K562 (cell line): ENCODE measurements around the gene ABR. TPM values are rescaled to one million over a fixed set of nuclear protein-coding genes. Genes with fewer than 3 reads are reported as not detected.

Experiments
- ATAC-seq: fragments of 200-7000 bp; cut with Tn5 transposase; 3 replicates; pipeline ENCODE4 v1.9.1; 2020; ENCODE audit warnings: moderate library complexity
- BruUV-seq: library from RNA; stranded (reverse); fragments of 400-500 nt; replicated peaks from 2 replicates; lab custom pipeline; 2021; lab: Mats Ljungman, UMichigan
- CTCF ChIA-PET: fragments of 300-600 bp; formaldehyde crosslinking; extraction: SDS; loops from one replicate; lab custom pipeline; 2021; ENCODE audit warnings: low intra/inter-chr PET ratio; lab: Yijun Ruan, JAX
- POLR2A ChIA-PET: fragments of 300-600, 350-650 bp; sonication (Branson Sonifier 250); formaldehyde crosslinking; extraction: SDS; loops from one replicate; lab custom pipeline; 2021; ENCODE audit warnings: antibody characterized with exemption, inconsistent platforms; lab: Yijun Ruan, JAX
- DNase-seq, 4 experiments: peaks; one replicate each; pipeline versions ENCODE4 v3.0.0 to v3.0.0-alpha.2; 2011 to 2018; ENCODE audit warnings: low spot score in 3 of 4, mixed read lengths in 3 of 4; ENCODE audit errors: extremely low read depth in 1 of 4
- FAIRE-seq: peaks from 2 replicates; lab custom pipeline; 2011; peaks lifted over from hg19 to GRCh38; lab: Jason Lieb, UNC
- H2AFZ ChIP-seq: 2 replicates; pipeline ENCODE4 v1.6.0; 2011; ENCODE audit warnings: low read depth, low read length, control low read depth, inconsistent platforms
- H3K27ac ChIP-seq: fragments of 200-600 bp; 3 replicates; pipeline ENCODE4 v1.8.0; 2011; ENCODE audit warnings: low read depth, mild to moderate bottlenecking, control low read depth, inconsistent platforms, low read length, moderate library complexity, mixed read lengths; ENCODE audit errors: extremely low read depth
- H3K27me3 ChIP-seq, 2 experiments: fragments of 300-600 bp in 1 of 2; 2 replicates in 1 of 2; 3 replicates in 1 of 2; pipeline versions ENCODE4 v1.6.0 to v1.8.0; 2011; ENCODE audit warnings: inconsistent platforms in 2 of 2, low read length in 2 of 2, mild to moderate bottlenecking in 1 of 2, mixed read lengths in 1 of 2, moderate library complexity in 1 of 2; ENCODE audit not compliant: control insufficient read depth in 2 of 2, insufficient read depth in 2 of 2
- H3K36me3 ChIP-seq: fragments of 300-600 bp; 3 replicates; pipeline ENCODE4 v1.8.0; 2011; ENCODE audit warnings: mild to moderate bottlenecking, low read length, inconsistent platforms; ENCODE audit not compliant: control insufficient read depth, insufficient read depth
- H3K4me1 ChIP-seq, 2 experiments: fragments of 200-600 bp in 1 of 2; replicated peaks in 1 of 2; 2 replicates in 1 of 2; 3 replicates in 1 of 2; pipeline versions ENCODE4 v1.5.1 to v1.8.0; 2011; ENCODE audit warnings: inconsistent platforms in 2 of 2, low read length in 2 of 2, mild to moderate bottlenecking in 1 of 2, mixed read lengths in 1 of 2, moderate library complexity in 1 of 2; ENCODE audit not compliant: control insufficient read depth in 2 of 2, insufficient read depth in 2 of 2
- H3K4me2 ChIP-seq: 2 replicates; pipeline ENCODE4 v1.6.1; 2011; ENCODE audit warnings: low read length, control low read depth, inconsistent platforms, mixed read lengths; ENCODE audit not compliant: insufficient read depth
- H3K4me3 ChIP-seq: fragments of 200-600 bp; sonication (generic), shearing (Covaris generic); 2 replicates; pipeline ENCODE4 v1.5.1; 2016; ENCODE audit warnings: control low read depth, inconsistent platforms
- H3K79me2 ChIP-seq: fragments of 200-600 bp; 3 replicates; pipeline ENCODE4 v1.8.0; 2011; ENCODE audit warnings: low read length, inconsistent platforms; ENCODE audit not compliant: control insufficient read depth, insufficient read depth
- H3K9ac ChIP-seq, 2 experiments: 2 replicates each; pipeline versions ENCODE4 v1.6.0 to v1.6.1; 2011; ENCODE audit warnings: low read depth in 2 of 2, low read length in 2 of 2, control low read depth in 1 of 2, inconsistent platforms in 1 of 2, mild to moderate bottlenecking in 1 of 2, mixed read lengths in 1 of 2; ENCODE audit not compliant: insufficient read depth in 1 of 2
- H3K9me1 ChIP-seq: one replicate; pipeline ENCODE4 v1.6.0; 2011; ENCODE audit warnings: inconsistent platforms, mild to moderate bottlenecking, low read length, moderate library complexity; ENCODE audit not compliant: control insufficient read depth, insufficient read depth
- H3K9me3 ChIP-seq: replicated peaks from 2 replicates; pipeline ENCODE4 v1.5.1; 2011; ENCODE audit warnings: low read depth, low read length, inconsistent platforms; ENCODE audit not compliant: control insufficient read depth, insufficient read depth
- H4K20me1 ChIP-seq: replicated peaks from 2 replicates; pipeline ENCODE4 v1.6.1; 2011; ENCODE audit warnings: low read length, inconsistent platforms, mixed read lengths; ENCODE audit not compliant: control insufficient read depth, insufficient read depth
- ASH1L ChIP-seq: fragments of 450-650 bp; IDR thresholded peaks from 2 replicates; pipeline ENCODE4 v1.6.1; 2018; ENCODE audit warnings: borderline replicate concordance, mild to moderate bottlenecking, low read depth; ENCODE audit not compliant: partially characterized antibody
- FOS ChIP-seq: IDR thresholded peaks from 3 replicates; pipeline ENCODE4 v1.6.1; 2011; ENCODE audit not compliant: insufficient read length; ENCODE audit errors: extremely low read depth
- KLF6 ChIP-seq: fragments of 250-450 bp; sonication (Bioruptor Pico); IDR thresholded peaks from 2 replicates; pipeline ENCODE4 v1.4.0; 2020; ENCODE audit warnings: mild to moderate bottlenecking, moderate library complexity, borderline replicate concordance
- MBD2 ChIP-seq: sonication (generic); IDR thresholded peaks from 2 replicates; pipeline ENCODE4 v1.6.1; 2016; ENCODE audit warnings: low read depth, borderline replicate concordance
- RBM25 ChIP-seq: fragments of 200-400 bp; formaldehyde crosslinking; IDR thresholded peaks from 2 replicates; pipeline ENCODE4 v1.6.1; 2018; ENCODE audit warnings: low read length, low read depth, moderate library complexity; ENCODE audit not compliant: severe bottlenecking
- SAFB2 ChIP-seq: fragments of 200-400 bp; formaldehyde crosslinking; IDR thresholded peaks from 2 replicates; pipeline ENCODE4 v1.6.1; 2018; ENCODE audit warnings: borderline replicate concordance, low read length, low read depth, moderate library complexity; ENCODE audit not compliant: severe bottlenecking
- TGIF2 ChIP-seq: sonication (generic); formaldehyde crosslinking; IDR thresholded peaks from 2 replicates; pipeline ENCODE4 v1.8.1; 2022; ENCODE audit warnings: mild to moderate bottlenecking, missing genetic modification reagents, moderate library complexity
- WGBS: fragments of 100-300 bp; shearing (Covaris generic); methylation state at CpG from one replicate; pipeline ENCODE4 v1.1.6; 2016; ENCODE audit warnings: low coverage, mixed read lengths; ENCODE audit not compliant: insufficient coverage; ENCODE audit errors: missing lambda C conversion rate; 5-methylcytosine and 5-hydroxymethylcytosine counted together
- in situ Hi-C: fragments of 300-500 bp; cut with MboI; formaldehyde crosslinking; loops from 4 replicates; pipeline ENCODE4 v1.15.0; 2018; ENCODE audit warnings: inconsistent platforms, mixed read lengths
- intact Hi-C: fragments of 100-400 bp; cut with micrococcal nuclease; formaldehyde crosslinking; loops from 2 replicates; pipeline ENCODE4 v1.14.2; 2022
- polyA plus RNA-seq, 8 experiments: library from polyadenylated mRNA; depleted of rRNA in 4 of 8; stranded (reverse) in 5 of 8; unstranded in 3 of 8; fragments of >200 nt; fragmentation: Nextera tagmentation in 2 of 8; fragmentation: Illumina TruSeq in 1 of 8; extraction: Ambion mirVana in 2 of 8; extraction: Trizol in 1 of 8; gene quantifications; 2 replicates each; pipeline versions ENCODE4 v1.2.1 to v1.2.3, GENCODE V29; 2011 to 2014; ENCODE audit warnings: inconsistent platforms in 1 of 8, missing spikeins in 1 of 8
- total RNA-seq, 7 experiments: library from RNA; depleted of rRNA in 6 of 7; stranded (reverse); fragments of >200 nt in 6 of 7; fragmentation: Illumina TruSeq in 2 of 7; extraction: Trizol in 2 of 7; gene quantifications; 2 replicates each; pipeline versions ENCODE4 v1.2.1 to v1.2.3, GENCODE V29; 2011 to 2021; ENCODE audit warnings: low replicate concordance in 1 of 7
- TF ChIP-seq, protein P1 (sequence below): fragments of 450-650 bp; IDR thresholded peaks from 2 replicates; pipeline ENCODE4 v1.6.1; 2016; ENCODE audit warnings: mild to moderate bottlenecking, moderate library complexity

ABR gene
- total and polyA plus RNA-seq, 9 of the 15 experiments (the other 6 are each of a cell fraction or from before 2014, with no cell fraction given) = 0.07 to 1.6 (median 0.37) TPM; not detected in 1

DNA sequence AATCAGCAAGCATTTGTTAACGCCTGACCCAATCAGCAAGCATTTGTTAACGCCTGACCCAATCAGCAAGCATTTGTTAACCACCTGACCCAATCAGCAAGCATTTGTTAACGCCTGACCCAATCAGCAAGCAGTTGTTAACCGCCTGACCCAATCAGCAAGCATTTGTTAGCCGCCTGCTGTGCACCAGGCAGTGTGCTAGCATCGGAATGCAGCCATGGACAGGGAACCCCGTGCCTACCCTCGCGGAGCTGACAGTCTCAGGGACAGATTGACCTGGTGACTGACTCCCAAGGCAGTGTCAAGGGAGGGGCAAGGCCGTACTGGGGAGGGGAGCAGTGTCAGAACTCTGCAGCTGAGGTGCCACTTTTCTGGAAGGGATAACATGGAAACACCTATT, 66.9 kb downstream of the ABR start:
- intact Hi-C loops = no loop called here
- no TSS peak for BruUV-seq
- TF ChIP-seq KLF6 (no peak), ASH1L (peak; percentile 53), MBD2 (peak; percentile 25; the same call in 1 of the 2 replicates), RBM25 (peak; percentile 20), SAFB2 (no peak), TGIF2 (CRISPR knock-in tag) (no peak), FOS (peak; percentile 14)
- TF ChIP-seq, protein P1, sequence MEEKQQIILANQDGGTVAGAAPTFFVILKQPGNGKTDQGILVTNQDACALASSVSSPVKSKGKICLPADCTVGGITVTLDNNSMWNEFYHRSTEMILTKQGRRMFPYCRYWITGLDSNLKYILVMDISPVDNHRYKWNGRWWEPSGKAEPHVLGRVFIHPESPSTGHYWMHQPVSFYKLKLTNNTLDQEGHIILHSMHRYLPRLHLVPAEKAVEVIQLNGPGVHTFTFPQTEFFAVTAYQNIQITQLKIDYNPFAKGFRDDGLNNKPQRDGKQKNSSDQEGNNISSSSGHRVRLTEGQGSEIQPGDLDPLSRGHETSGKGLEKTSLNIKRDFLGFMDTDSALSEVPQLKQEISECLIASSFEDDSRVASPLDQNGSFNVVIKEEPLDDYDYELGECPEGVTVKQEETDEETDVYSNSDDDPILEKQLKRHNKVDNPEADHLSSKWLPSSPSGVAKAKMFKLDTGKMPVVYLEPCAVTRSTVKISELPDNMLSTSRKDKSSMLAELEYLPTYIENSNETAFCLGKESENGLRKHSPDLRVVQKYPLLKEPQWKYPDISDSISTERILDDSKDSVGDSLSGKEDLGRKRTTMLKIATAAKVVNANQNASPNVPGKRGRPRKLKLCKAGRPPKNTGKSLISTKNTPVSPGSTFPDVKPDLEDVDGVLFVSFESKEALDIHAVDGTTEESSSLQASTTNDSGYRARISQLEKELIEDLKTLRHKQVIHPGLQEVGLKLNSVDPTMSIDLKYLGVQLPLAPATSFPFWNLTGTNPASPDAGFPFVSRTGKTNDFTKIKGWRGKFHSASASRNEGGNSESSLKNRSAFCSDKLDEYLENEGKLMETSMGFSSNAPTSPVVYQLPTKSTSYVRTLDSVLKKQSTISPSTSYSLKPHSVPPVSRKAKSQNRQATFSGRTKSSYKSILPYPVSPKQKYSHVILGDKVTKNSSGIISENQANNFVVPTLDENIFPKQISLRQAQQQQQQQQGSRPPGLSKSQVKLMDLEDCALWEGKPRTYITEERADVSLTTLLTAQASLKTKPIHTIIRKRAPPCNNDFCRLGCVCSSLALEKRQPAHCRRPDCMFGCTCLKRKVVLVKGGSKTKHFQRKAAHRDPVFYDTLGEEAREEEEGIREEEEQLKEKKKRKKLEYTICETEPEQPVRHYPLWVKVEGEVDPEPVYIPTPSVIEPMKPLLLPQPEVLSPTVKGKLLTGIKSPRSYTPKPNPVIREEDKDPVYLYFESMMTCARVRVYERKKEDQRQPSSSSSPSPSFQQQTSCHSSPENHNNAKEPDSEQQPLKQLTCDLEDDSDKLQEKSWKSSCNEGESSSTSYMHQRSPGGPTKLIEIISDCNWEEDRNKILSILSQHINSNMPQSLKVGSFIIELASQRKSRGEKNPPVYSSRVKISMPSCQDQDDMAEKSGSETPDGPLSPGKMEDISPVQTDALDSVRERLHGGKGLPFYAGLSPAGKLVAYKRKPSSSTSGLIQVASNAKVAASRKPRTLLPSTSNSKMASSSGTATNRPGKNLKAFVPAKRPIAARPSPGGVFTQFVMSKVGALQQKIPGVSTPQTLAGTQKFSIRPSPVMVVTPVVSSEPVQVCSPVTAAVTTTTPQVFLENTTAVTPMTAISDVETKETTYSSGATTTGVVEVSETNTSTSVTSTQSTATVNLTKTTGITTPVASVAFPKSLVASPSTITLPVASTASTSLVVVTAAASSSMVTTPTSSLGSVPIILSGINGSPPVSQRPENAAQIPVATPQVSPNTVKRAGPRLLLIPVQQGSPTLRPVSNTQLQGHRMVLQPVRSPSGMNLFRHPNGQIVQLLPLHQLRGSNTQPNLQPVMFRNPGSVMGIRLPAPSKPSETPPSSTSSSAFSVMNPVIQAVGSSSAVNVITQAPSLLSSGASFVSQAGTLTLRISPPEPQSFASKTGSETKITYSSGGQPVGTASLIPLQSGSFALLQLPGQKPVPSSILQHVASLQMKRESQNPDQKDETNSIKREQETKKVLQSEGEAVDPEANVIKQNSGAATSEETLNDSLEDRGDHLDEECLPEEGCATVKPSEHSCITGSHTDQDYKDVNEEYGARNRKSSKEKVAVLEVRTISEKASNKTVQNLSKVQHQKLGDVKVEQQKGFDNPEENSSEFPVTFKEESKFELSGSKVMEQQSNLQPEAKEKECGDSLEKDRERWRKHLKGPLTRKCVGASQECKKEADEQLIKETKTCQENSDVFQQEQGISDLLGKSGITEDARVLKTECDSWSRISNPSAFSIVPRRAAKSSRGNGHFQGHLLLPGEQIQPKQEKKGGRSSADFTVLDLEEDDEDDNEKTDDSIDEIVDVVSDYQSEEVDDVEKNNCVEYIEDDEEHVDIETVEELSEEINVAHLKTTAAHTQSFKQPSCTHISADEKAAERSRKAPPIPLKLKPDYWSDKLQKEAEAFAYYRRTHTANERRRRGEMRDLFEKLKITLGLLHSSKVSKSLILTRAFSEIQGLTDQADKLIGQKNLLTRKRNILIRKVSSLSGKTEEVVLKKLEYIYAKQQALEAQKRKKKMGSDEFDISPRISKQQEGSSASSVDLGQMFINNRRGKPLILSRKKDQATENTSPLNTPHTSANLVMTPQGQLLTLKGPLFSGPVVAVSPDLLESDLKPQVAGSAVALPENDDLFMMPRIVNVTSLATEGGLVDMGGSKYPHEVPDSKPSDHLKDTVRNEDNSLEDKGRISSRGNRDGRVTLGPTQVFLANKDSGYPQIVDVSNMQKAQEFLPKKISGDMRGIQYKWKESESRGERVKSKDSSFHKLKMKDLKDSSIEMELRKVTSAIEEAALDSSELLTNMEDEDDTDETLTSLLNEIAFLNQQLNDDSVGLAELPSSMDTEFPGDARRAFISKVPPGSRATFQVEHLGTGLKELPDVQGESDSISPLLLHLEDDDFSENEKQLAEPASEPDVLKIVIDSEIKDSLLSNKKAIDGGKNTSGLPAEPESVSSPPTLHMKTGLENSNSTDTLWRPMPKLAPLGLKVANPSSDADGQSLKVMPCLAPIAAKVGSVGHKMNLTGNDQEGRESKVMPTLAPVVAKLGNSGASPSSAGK = peak; percentile 53; the same call in 1 of the 2 replicates
- ChIA-PET POLR2A (interaction anchor here (1.1 kb wide), 1 partner anchor 12 kb away, joined by 6 read pairs; no protein-coding TSS in a partner anchor), CTCF (no interaction called here)
- Histone ChIP-seq H3K9me1 (no peaks in the 10 kb centered on the region), H3K79me2 (no peaks in the 10 kb centered on the region), H3K4me3 (no peak overlapping the region), H3K9ac (no peak overlapping the region), H3K4me1 (peaks cover 3 to 15% of the 10 kb centered on the region in 2 experiments; a peak in 2 of 5 replicates), H3K4me2 (no peak overlapping the region), H3K27ac (no peak overlapping the region), H2AFZ (no peak overlapping the region), H4K20me1 (no peaks in the 10 kb centered on the region), H3K9me3 (no peaks in the 10 kb centered on the region), H3K36me3 (no peaks in the 10 kb centered on the region), H3K27me3 (peaks cover 0 to 13% of the 10 kb centered on the region in 2 experiments; a peak in 4 of 5 replicates)
- ATAC-seq (peak; percentile 48; the same call in 2 of the 3 replicates), FAIRE-seq (no peak), DNase-seq (peak; percentile 11 to 42 (median 31))
- 3% methylated on average over 10 of the region's 10 CpGs for WGBS
- in situ Hi-C loops = no loop called here
